Natural killer cell (primary cell): ENCODE measurements around the gene PRSS50. TPM values are rescaled to one million over a fixed set of nuclear protein-coding genes. Genes with fewer than 3 reads are reported as not detected.

Experiments used
- ATAC-seq, 3 donors: fragments of 150-1000 bp in 2 of 3; fragments of 200-7000 bp in 1 of 3; cut with Tn5 transposase; 1 replicate in 1 of 3; 2 replicates in 2 of 3; pipeline ENCODE4 v1.10.0; 2021; ENCODE audit warnings: mild to moderate bottlenecking in 2 of 3, moderate library complexity in 2 of 3
- DNase-seq, 2 donors: peaks; one replicate each; pipeline versions ENCODE4 v3.0.0 to v3.0.0-alpha.2; 2013 to 2021; ENCODE audit warnings: mixed read lengths in 1 of 2
- H3K27ac ChIP-seq: one replicate; pipeline ENCODE4 v1.5.1; 2013; ENCODE audit warnings: mild to moderate bottlenecking, low read length
- H3K27me3 ChIP-seq: one replicate; pipeline ENCODE4 v1.6.1; 2013; ENCODE audit warnings: low read length; ENCODE audit not compliant: control insufficient read depth, insufficient read depth
- H3K36me3 ChIP-seq: one replicate; pipeline ENCODE4 v1.6.1; 2013; ENCODE audit warnings: low read length; ENCODE audit not compliant: control insufficient read depth, insufficient read depth
- H3K4me1 ChIP-seq: one replicate; pipeline ENCODE4 v1.6.1; 2013; ENCODE audit warnings: low read length; ENCODE audit not compliant: control insufficient read depth, insufficient read depth
- H3K4me3 ChIP-seq: one replicate; pipeline ENCODE4 v1.5.1; 2013; ENCODE audit warnings: low read length
- H3K9me3 ChIP-seq: one replicate; pipeline ENCODE4 v1.6.1; 2013; ENCODE audit warnings: low read length; ENCODE audit not compliant: control insufficient read depth, insufficient read depth
- H3K27ac Mint-ChIP-seq, 2 donors: one replicate each; pipeline ENCODE4 v1.8.0; 2022; ENCODE audit warnings: mild to moderate bottlenecking in 2 of 2, mixed read lengths in 2 of 2, moderate library complexity in 1 of 2
- H3K27me3 Mint-ChIP-seq, 2 donors: one replicate each; pipeline ENCODE4 v1.8.0; 2022; ENCODE audit warnings: low read depth in 2 of 2, mixed read lengths in 2 of 2
- H3K36me3 Mint-ChIP-seq: one replicate; pipeline ENCODE4 v1.8.0; 2022; ENCODE audit warnings: mixed read lengths
- H3K4me1 Mint-ChIP-seq, 2 donors: one replicate each; pipeline ENCODE4 v1.8.0; 2022; ENCODE audit warnings: mixed read lengths in 2 of 2
- H3K4me3 Mint-ChIP-seq: one replicate; pipeline ENCODE4 v1.8.0; 2022; ENCODE audit warnings: mild to moderate bottlenecking, moderate library complexity, mixed read lengths
- H3K9me3 Mint-ChIP-seq, 2 donors: one replicate each; pipeline ENCODE4 v1.8.0; 2022; ENCODE audit warnings: mixed read lengths in 2 of 2
- CTCF ChIP-seq: fragments of 200-600 bp; IDR thresholded peaks from one replicate; pipeline ENCODE4 v1.8.0; 2022; ENCODE audit warnings: antibody characterized with exemption
- WGBS: methylation state at CpG from one replicate; pipeline ENCODE4 v1.1.7; 2013; ENCODE audit warnings: missing lambda C conversion rate; ENCODE audit not compliant: insufficient coverage; 5-methylcytosine and 5-hydroxymethylcytosine counted together
- intact Hi-C: fragments of 100-400 bp; cut with micrococcal nuclease; formaldehyde crosslinking; loops from one replicate; pipeline ENCODE4 v1.14.2; 2022
- total RNA-seq, 4 donors: library from RNA; stranded (reverse); fragments of 120-200 nt in 1 of 4; gene quantifications; one replicate each; pipeline versions ENCODE4 v1.2.3 to v1.2.4, GENCODE V29; 2013 to 2022

Gene PRSS50
- total RNA-seq, 3 donors from 2014 or later (not counting 1 experiment from before 2014, with no cell fraction given): 0.16 TPM; not detected in 2

- ATAC-seq: no peak
- Mint-ChIP-seq H3K36me3 (no peaks in the 10 kb centered on the region), H3K27ac (no peak overlapping the region), H3K9me3 (no peaks in the 10 kb centered on the region), H3K27me3 (peaks cover 8 to 9% of the 10 kb centered on the region in 2 donors), H3K4me1 (no peaks in the 10 kb centered on the region), H3K4me3 (no peak overlapping the region)
- Histone ChIP-seq H3K9me3 (no peaks in the 10 kb centered on the region), H3K27me3 (peaks cover 2% of the 10 kb centered on the region), H3K27ac (no peak overlapping the region), H3K4me3 (no peak overlapping the region), H3K4me1 (no peaks in the 10 kb centered on the region), H3K36me3 (no peaks in the 10 kb centered on the region)
- 78% methylated on average over 4 of the region's 4 CpGs for WGBS
- no peak for DNase-seq
- intact Hi-C loops: no loop called here
- no peak for TF ChIP-seq CTCF
Observed at GRCh38 chr3:46734773-46735172, 17.1 kb upstream of the PRSS50 start.

- no peaks in the 10 kb centered on the region for H3K4me1 Mint-ChIP-seq
- H3K27me3 Mint-ChIP-seq: peaks cover 14 to 17% of the 10 kb centered on the region in 2 donors
- H3K9me3 Mint-ChIP-seq: no peaks in the 10 kb centered on the region
- H3K36me3 Mint-ChIP-seq: no peaks in the 10 kb centered on the region
- Histone ChIP-seq H3K27ac (no peak overlapping the region), H3K4me1 (no peaks in the 10 kb centered on the region), H3K36me3 (no peaks in the 10 kb centered on the region), H3K27me3 (peaks cover 4% of the 10 kb centered on the region), H3K9me3 (no peaks in the 10 kb centered on the region), H3K4me3 (no peak overlapping the region)
- intact Hi-C loops: no loop called here
- no peak overlapping the region for H3K27ac Mint-ChIP-seq
- 77% methylated on average over 9 of the region's 9 CpGs for WGBS
- TF ChIP-seq CTCF: no peak
- no peak for DNase-seq
- H3K4me3 Mint-ChIP-seq: no peak overlapping the region
- ATAC-seq: no peak
Observed at GRCh38 chr3:46733026-46733800, 15.5 kb upstream of the PRSS50 start.

- H3K27ac Mint-ChIP-seq: no peak overlapping the region
- H3K4me1 Mint-ChIP-seq: no peaks in the 10 kb centered on the region
- H3K27ac ChIP-seq: no peak overlapping the region
- TF ChIP-seq CTCF: no peak
- no peak for DNase-seq
- no peak overlapping the region for H3K4me3 ChIP-seq
- H3K27me3 Mint-ChIP-seq: peaks cover 10 to 18% of the 10 kb centered on the region in 2 donors
- intact Hi-C loops: no loop called here
- H3K4me3 Mint-ChIP-seq: no peak overlapping the region
- no peaks in the 10 kb centered on the region for H3K36me3 ChIP-seq
- no peaks in the 10 kb centered on the region for H3K9me3 Mint-ChIP-seq
- peaks cover 2% of the 10 kb centered on the region for H3K27me3 ChIP-seq
- no peaks in the 10 kb centered on the region for H3K9me3 ChIP-seq
- no peaks in the 10 kb centered on the region for H3K4me1 ChIP-seq
- ATAC-seq: no peak
- 90% methylated on average over 2 of the region's 3 CpGs for WGBS
- no peaks in the 10 kb centered on the region for H3K36me3 Mint-ChIP-seq
Observed at GRCh38 chr3:46731795-46732194, 14.1 kb upstream of the PRSS50 start.

- Histone ChIP-seq H3K36me3 (no peaks in the 10 kb centered on the region), H3K4me1 (no peaks in the 10 kb centered on the region), H3K9me3 (no peaks in the 10 kb centered on the region), H3K27me3 (peaks cover 2% of the 10 kb centered on the region), H3K4me3 (no peak overlapping the region), H3K27ac (no peak overlapping the region)
- DNase-seq (no peak), ATAC-seq (no peak)
- H3K27ac Mint-ChIP-seq: no peak overlapping the region
- peaks cover 15 to 28% of the 10 kb centered on the region in 2 donors for H3K27me3 Mint-ChIP-seq
- H3K36me3 Mint-ChIP-seq: no peaks in the 10 kb centered on the region
- no CpG with 5 or more reads among the region's 2 CpGs for WGBS
- intact Hi-C loops: no loop called here
- H3K4me3 Mint-ChIP-seq: no peak overlapping the region
- H3K4me1 Mint-ChIP-seq: no peaks in the 10 kb centered on the region
- TF ChIP-seq CTCF: no peak
- no peaks in the 10 kb centered on the region for H3K9me3 Mint-ChIP-seq
Observed at GRCh38 chr3:46730819-46731218, 13.2 kb upstream of the PRSS50 start.
